NOMO-1 (cell line): ENCODE measurements around the gene PSG6.
"Not testable (repeated sequence)": the region's sequence is repeated elsewhere in the genome, so short reads cannot be mapped to it uniquely, and the experiment has no call there.

ENCODE experiments used
- DNase-seq, 2 experiments: peaks; one replicate each; lab custom pipeline; 2025; ENCODE audit not compliant: unreplicated experiment in 2 of 2; lab: John Stamatoyannopoulos, UW

The PSG6 gene

DNA sequence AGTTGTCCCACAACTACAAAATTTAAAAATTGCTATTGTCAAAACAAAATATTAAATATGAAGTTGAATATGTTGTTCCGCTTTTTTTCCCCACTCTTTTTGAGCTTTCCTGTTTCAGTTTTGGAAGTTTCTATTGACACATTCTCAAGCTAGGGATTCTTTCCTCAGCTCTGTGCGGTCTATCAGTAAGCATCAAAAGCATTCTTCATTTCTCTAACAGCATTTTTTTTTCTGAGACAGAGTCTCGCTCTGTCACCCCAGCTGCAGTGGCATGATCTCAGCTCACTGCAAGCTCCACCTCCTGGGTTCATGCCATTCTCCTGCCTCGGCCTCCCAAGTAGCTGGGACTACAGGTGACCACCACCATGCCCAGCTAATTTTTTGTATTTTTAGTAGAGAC, 4.8 kb downstream of the PSG6 start:
- not testable (repeated sequence) for DNase-seq

DNA sequence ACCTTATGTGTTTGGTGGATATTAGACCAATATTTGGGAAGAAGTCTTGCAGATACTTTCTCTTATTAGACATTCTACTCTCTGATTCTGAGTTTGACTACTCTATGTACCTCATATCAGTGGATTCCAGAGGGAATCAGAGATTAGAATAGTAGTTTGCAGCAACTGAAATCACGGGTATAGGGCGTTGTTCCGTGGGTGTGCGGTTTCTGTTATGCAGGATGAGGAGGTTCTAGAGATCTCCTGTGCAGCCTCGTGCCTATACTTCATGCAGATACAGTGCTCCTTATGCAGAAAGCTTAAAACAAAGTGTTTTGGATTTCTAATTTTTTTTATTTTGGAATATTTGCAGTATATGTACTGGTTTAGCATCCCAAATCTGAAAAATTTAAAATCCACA, 6.0 kb downstream of the PSG6 start:
- DNase-seq, result not testable (repeated sequence)

DNA sequence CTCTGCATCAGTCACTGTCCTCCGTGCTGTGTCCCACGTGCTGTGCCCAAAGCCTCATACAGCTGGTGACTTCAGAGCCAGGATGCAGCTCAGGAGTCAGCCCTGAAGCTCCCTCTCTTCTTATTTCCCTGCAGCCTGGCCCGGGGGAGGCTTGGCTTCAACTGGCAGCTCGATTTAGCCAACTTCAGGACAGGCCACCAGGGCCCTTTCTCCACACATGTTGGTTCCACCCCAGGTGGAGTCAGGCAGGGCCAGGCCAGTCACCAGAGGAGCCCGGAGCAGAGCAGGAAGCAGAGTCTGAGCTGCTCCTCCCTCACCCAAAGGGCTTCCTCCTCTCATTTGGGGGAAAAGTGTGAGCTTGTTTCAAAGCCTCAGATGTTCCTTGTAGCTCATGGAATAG, 11.5 kb downstream of the PSG6 start:
- not testable (repeated sequence) for DNase-seq

DNA sequence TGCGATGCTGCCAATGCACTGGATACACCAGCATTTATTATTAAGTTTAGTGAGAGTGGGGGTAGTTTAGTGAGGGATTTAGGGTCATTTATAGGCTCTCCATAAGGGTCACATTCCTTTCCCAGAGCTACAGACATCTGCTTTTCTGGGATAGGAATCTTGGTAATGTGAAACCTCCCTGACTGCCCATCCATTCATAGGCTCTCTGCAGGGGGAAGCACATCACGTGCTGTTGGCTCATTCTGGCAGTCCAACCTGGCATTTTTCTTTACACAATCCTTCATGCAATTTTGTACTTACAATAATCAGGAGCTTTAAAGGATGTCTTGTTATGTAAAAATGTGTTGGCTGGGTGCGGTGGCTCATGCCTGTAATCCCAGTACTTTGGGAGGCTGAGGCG, 17.1 kb downstream of the PSG6 start:
- DNase-seq, result not testable (repeated sequence)

DNA sequence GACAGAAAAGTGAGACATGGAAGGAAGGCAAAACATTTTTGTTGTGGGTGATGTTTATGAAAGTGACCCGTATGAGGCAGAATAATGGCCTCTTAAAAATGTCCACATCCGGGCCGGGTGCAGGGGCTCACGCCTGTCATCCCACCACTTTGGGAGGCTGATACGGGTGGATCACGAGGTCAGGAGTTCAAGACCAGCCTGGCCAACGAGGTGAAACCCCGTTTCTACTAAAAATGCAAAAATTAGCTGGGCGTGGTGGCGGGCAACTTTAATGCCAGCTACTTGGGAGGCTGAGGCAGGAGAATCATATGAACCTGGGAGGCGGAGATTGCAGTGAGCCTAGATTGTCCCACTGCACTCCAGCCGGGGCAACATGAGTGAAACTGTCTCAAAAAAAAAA, 18.0 kb downstream of the PSG6 start:
- not testable (repeated sequence) for DNase-seq

DNA sequence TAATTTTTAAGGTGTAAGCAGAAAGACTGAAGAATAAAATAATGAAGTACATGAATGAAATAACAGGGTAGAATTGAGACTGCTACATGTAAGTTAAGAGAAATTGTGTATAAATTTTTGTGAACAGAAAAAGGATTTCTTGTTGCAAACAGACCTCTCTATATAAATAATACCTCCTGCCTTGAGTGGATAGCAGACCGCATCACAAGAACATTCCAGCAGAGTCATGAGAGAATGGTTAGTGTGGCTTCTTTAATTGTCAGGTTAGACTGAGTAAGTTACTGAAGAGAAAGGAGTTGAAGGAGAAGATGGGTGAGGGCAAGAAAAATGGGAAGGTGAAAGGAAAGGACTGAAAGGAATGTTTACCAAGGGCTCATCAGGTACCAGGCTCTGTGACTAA, 18.6 kb downstream of the PSG6 start:
- DNase-seq, result not testable (repeated sequence)

DNA sequence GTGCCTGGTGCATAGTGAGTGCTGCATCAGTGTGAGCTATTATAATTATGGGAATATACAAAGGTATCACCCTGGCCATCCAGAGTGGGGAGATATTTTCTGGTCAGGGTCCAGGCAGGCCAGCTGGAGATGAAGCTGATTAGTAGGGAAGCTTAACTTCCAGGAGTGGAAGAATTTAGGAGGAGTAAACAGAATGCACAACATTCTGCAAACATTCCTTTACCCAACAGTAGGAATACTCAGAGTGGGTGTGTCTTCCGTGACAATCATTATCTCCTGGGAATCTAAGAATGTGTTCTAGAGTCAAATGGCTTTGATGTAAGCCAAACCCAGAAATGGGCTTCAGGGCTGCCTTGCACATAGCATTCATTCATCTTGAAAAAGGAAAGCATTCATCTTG, 19.0 kb downstream of the PSG6 start:
- not testable (repeated sequence) for DNase-seq

DNA sequence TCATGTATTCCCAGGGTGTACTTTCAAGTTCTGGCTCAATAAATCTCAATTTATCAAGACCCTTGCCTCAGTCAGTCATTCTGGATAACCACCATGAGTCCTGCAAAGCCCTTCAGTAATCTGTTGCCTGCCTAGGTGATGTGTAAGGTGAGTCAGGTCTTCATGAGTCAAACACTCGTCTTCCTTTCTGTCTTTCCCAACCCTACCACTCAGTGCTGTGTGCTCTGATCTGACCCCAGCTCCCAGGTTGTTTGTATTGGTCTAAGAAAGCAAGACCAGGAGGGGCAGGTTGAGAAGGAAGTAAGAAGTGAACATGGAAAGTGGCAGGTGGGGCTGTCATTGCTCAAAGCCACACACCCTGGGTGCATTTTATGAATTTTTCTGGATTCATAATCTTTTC, 20.0 kb downstream of the PSG6 start:
- not testable (repeated sequence) for DNase-seq

DNA sequence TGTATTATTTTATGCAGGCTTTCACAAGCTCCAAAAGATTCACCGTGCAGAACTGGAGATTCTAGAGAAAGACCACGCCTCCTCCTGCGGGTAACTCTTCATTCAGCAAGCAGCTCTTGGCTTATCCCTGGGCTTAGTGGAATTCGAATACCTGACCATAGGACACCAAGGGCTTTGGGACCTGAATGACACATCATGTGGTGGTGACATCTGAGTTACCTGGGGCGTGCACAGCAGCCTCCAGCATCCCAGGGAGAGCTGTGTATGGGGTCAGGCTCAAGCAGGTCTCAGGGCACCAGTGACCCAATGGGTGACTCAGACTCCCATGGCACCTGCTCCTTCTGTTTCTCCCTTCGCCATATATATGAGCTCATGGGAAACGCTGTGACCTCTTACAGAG, 27.2 kb downstream of the PSG6 start:
- DNase-seq, result not testable (repeated sequence)

DNA sequence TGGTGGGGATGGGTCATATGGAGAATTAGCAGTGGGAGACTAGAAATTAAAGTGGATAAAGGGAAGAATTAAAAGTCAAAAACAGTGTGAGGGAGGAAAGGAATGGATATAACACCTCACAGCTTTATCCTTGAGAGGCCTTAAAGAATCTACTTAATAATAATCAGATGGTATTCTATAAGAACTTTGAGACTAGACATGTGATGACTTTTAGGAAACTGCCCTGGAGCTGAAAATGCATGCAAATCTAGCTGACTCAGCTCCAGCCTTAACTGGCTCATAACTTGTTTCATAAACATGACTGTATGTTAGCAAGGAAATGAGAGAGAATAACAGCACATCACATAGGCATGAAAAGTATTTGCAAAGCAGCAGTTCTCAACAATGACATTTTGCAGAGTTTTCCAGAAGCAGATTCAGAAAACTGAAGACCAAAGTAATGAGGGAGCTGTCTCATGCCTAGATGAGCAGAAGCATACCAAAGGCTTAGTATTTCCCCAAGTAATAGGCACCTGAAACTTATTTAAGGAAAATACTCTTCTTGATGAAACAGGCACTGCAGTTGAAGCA, 29.7 kb downstream of the PSG6 start:
- DNase-seq, result not testable (repeated sequence)

DNA sequence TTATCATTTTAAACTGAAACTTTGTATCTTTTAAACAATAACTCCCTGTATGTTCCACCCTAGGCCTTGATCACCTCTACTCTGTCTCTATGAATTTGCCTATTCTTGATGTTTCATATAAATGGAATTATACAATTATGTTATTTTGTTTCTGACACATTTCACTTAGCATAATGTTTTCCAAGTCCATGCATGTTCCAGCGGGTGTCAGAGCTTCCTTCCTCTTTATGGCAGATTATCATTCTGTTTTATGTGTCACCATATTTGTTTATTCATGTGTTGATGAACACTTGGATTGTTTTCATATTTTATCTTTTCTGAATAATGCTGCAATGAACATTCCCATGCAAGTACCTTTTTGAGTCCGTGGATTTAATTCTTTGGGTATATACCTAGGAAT, 35.0 kb downstream of the PSG6 start:
- not testable (repeated sequence) for DNase-seq

DNA sequence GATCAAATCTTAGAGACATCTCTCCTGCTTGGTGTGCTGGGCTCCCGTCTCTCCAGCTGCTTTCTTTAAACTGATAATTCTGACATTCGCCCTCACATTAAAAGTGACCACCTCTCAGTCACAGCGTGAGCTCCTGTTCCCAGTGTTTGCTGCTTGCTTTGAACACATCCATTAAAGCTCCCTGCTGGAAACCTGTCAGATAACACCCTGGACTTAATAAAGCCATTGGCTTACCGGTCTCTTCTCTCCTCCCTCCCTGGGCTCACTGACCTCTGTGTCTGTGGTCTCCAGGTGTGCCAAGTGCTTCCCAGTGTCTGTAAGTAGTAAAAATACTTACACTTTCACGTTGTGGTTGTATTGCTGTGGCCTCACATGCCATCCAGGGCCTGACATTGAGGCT, 35.7 kb downstream of the PSG6 start:
- DNase-seq, result not testable (repeated sequence)

DNA sequence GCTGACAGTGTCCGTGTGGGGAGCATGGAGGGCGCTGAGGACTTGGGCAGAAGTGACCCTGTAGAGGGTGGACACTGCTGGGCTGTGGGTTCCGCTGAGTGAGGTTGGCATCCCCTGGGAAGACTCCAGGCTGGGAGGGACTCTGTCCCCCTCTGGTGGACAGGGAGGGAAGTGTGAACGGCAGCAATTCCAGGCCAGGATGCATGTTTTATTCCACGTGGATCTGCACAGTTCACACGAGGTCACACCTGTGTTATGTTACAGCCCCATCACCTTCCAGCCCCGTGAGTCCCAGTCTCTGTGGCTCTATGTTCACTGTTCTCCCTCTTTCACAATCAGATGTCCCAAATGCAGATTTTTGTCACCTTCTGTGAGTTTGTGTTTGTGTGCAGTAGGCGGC, 36.4 kb downstream of the PSG6 start:
- not testable (repeated sequence) for DNase-seq

DNA sequence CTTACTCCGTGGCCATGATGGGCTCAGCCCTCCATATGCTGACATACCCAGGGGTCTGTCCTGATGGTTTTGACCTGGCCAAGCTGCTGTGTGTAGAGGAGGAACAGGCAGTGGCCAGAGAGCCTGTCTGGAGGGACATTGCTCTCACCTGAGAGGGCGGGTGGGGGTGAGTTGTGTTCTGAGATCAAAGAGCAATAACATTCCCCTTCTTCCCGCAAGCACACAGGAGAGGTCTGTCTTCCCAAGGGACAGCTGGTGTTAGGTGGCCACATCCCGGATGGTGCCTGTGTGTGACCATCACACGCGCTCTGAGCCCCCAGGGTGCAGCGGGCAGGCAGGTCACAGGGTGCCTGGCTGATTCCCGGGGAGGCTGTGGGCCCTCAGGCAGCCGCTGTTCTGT, 37.1 kb downstream of the PSG6 start:
- not testable (repeated sequence) for DNase-seq

DNA sequence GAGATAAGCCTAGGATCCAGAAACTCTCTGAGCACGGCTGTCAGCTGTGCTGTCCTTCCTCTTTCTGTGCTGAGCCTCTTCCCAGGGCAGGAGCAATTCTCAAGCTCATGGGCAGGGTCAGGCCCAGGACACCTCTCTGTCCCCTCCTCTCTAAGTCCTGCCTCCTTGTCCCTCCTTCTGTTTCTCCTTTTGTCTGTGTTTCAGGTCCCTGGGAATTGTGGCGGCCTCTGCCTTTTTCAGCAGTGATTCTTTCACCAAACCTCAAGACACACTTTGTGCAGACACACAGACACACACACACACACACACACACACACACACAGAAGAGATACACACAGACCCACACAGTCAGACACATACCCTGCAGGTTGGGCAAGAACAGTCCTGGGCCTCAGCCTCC, 38.1 kb downstream of the PSG6 start, which contains the start of gene PSG1:
TSS of gene PSG1 (minus strand) at position 101 of the 400 bp plus-strand sequence. CDS start 132 bp downstream, outside the sequence.
- DNase-seq, result no peak

DNA sequence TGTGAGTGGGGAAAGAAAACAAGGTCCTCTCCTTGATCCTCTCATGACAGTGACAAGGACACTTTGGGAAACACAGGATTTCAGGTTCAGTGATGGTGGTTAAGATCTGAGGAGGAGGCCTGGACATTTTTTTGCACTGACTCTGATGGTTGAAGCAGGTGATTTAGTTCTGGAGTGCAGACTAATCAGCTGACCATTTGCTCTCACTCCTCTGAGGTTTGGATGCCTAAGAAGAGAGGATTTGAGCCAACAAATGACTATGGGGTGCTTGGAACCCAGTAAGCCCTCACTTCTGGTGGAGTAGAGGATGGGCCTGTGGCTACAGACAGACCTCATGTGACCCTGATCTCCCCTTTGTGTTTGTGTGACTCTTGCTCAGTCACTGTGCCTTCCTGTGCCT, 41.1 kb downstream of the PSG6 start:
- not testable (repeated sequence) for DNase-seq

DNA sequence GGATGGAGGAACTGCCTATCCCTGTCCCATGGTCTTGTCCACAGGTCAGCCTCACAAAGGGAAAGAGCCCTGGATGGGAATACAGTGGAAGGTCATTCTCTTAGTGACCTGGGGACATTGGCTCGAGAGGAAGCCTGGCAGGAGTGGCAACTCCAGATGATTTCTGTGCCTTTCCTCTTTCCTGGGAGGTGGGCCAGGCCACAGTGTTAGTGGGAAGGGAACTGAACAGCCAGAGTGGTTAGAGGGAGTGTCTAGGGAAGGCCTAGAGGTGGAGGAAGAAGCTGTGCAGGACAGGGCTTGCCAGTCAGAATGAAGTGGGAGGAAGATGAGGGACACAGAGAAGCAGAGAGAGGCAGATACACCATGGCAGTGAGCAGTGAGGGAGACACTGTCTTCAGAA, 41.8 kb downstream of the PSG6 start:
- not testable (repeated sequence) for DNase-seq

DNA sequence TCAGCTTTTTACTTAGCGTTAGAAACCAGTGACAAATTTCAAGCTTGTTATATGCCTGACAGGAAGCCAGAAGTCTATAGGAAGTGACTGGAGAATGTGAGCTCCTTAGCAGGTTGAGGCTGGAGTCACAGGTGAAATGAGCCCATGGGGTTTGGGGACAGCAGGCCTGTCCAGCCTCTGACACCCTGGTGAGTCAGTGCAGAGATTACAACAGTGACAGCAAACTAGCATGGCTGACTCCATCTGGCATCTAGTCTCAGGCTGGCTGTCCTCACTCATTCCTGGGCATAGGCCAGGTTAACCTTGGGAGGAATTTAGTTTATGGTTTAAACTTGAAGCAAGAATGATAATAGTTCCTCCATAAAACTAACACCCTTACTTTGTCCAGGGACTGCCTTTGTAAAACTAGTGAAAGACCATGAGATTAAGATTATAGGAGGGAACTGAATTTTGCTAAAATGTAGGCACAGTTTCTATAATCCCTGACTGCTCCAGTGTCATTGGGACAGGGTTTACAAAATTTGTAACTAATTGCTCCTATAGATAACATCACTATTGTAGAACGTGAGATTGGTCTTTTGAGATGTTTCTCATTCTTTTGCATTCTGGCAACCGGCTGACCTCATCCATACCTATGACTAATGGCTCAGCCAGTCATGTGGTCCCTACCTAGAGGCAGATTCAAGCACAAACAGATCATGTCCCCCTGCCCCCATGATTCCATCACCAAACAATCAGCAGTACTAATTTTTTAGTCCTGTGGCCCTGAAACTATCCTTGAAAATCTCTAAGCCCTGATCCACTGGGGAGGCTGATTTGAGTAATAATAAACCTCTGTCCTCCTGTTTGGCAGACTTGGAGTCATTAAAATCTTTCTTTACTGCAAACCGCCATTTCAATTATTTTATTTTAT, 42.5 kb downstream of the PSG6 start:
- DNase-seq, result not testable (repeated sequence)

DNA sequence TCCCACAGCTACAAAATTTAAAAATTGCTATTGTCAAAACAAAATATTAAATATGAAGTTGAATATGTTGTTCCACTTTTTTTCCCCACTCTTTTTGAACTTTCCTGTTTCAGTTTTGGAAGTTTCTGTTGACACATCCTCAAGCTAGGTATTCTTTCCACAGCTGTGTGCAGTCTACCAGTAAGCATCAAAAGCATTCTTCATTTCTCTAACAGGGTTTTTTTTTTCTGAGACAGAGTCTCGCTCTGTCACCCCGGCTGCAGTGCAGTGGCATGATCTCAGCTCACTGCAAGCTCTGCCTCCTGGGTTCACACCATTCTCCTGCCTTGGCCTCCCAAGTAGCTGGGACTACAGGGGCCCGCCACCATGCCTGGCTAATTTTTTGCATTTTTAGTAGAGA, 43.6 kb downstream of the PSG6 start:
- DNase-seq, result not testable (repeated sequence)

DNA sequence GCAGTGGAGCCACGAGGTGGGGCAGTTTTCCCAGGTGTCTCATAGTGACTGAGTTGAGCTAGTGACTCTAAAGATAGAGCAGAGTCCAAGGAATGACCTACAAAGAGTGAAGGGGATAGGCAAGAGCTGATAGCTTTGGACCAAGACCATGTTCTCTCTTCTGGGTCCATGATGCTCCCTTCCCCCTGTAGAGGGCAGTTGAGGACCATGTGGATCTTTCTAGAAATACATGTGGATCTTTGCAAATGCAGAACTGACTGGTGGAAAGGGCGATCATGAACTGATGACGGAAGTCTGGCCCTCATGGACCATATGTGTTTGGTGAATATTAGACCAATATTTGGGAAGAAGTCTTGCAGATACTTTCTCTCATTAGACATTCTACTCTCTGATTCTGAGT, 45.1 kb downstream of the PSG6 start:
- DNase-seq, result no peak

DNA sequence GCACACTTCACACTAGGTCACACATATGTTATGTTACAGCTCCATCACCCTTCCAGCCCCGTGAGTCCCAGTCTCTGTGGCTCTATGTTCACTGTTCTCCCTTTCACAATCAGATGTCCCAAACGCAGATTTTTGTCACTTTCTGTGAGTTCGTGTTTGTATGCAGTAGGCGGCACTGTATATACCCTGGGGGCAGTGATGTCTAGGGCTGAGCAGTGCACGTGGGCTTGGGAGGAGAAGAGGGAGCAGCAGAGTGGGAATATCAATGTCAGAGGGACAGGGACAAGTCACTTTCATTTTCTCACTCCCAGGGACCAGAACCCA, 60.2 kb downstream of the PSG6 start:
- DNase-seq, result no peak

DNA sequence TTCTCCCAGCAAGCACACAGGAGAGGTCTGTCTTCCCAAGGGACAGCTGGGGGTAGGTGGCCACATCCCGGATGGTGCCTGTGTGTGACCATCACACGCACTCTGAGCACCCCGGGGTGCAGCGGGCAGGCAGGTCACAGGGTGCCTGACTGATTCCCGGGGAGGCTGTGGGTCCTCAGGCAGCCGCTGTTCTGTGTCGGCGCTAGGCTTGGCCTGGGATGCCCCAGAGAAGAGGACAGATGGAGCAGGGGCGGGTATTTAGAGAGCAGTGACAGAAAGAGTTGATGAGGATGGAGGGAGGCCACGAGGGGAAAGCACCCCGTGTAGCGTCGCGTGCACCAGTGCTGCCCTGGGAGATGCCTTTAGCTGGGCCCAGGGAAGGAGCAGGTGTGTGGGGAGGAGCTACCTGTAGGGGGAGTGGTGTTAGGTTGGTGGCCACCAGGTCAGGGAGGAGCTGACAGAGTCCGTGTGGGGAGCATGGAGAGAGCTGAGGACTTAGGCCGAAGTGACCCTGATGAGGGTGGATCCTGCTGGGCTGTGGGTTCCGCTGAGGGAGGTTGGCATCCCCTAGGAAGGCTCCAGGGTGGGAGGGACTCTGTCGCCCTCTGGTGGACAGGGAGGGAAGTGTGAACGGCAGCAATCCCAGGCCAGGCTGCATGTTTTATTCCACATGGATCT, 60.7 kb downstream of the PSG6 start:
- not testable (repeated sequence) for DNase-seq
